GM18951 (cell line): ENCODE data around the gene WAS.
A peak's percentile ranks its signal among the peaks of the same experiment; 100 is the strongest.
"Not testable (repeated sequence)": the region's sequence is repeated elsewhere in the genome, so short reads cannot be mapped to it uniquely, and the experiment has no call there.

Experiments
- POLR2A ChIP-seq: IDR thresholded peaks from 4 replicates; pipeline ENCODE4 v1.6.1; 2011; ENCODE audit warnings: mild to moderate bottlenecking; ENCODE audit not compliant: insufficient read length, insufficient read depth; ENCODE audit errors: extremely low read depth
- in situ Hi-C: fragments of 300-500 bp; cut with MboI; formaldehyde crosslinking; loops from one replicate; pipeline ENCODE4 v1.12.0; 2022; ENCODE audit warnings: low sequenced_read_pairs, mixed read lengths, inconsistent platforms; ENCODE audit not compliant: unreplicated experiment

WAS gene

GRCh38 chrX:48676106-48676892, 7.3 kb upstream of the WAS start:
- TF ChIP-seq POLR2A, result peak; percentile 70
- in situ Hi-C loops, result no loop called here

GRCh38 chrX:48676893-48677270, 6.7 kb upstream of the WAS start:
- no peak for TF ChIP-seq POLR2A
- in situ Hi-C loops, result no loop called here

- in situ Hi-C loops, result no loop called here
Measured at GRCh38 chrX:48677516-48677915, 6.1 kb upstream of the WAS start.

GRCh38 chrX:48680467-48680866, 3.1 kb upstream of the WAS start:
- in situ Hi-C loops, result not testable (repeated sequence)

More at GRCh38 chrX:48677516-48677915, 6.1 kb upstream of the WAS start:
- TF ChIP-seq POLR2A, result no peak

- in situ Hi-C loops, result not testable (repeated sequence)
Measured at GRCh38 chrX:48680925-48681324, 2.7 kb upstream of the WAS start.

- TF ChIP-seq POLR2A, result no peak
- in situ Hi-C loops, result no loop called here
Measured at GRCh38 chrX:48681539-48682183, 1.9 kb upstream of the WAS start.

GRCh38 chrX:48682795-48683194, 804 bp upstream of the WAS start:
- in situ Hi-C loops, result not testable (repeated sequence)

GRCh38 chrX:48684134-48684533, 535 bp downstream of the WAS start:
- no peak for TF ChIP-seq POLR2A
- in situ Hi-C loops, result no loop called here

GRCh38 chrX:48685416-48685815, 1.8 kb downstream of the WAS start:
- in situ Hi-C loops, result no loop called here
- no peak for TF ChIP-seq POLR2A

GRCh38 chrX:48688531-48689150, 5.0 kb downstream of the WAS start:
- TF ChIP-seq POLR2A, result no peak
- in situ Hi-C loops, result no loop called here

GRCh38 chrX:48689208-48689920, 5.8 kb downstream of the WAS start:
- no peak for TF ChIP-seq POLR2A
- in situ Hi-C loops, result no loop called here

GRCh38 chrX:48691746-48692145, 8.1 kb downstream of the WAS start:
- in situ Hi-C loops, result not testable (repeated sequence)

GRCh38 chrX:48694776-48695533, 11.4 kb downstream of the WAS start:
- in situ Hi-C loops, result no loop called here
- no peak for TF ChIP-seq POLR2A
